GM19099 (cell line): ENCODE measurements around the gene DMPK.

Experiments used
- POLR2A ChIP-seq: IDR thresholded peaks from 3 replicates; pipeline ENCODE4 v1.6.1; 2011; ENCODE audit warnings: low read depth; ENCODE audit not compliant: insufficient read length; ENCODE audit errors: extremely low read depth

DMPK gene

GRCh38 chr19:45782162-45782691 is at the start of gene DMPK:
DMPK (minus strand) TSS chr19:45782490; CDS start chr19:45782352, 138 bp downstream.
- TF ChIP-seq POLR2A = no peak

- TF ChIP-seq POLR2A = no peak
Observed at GRCh38 chr19:45828945-45829344, 46.7 kb upstream of the DMPK start.

- no peak for TF ChIP-seq POLR2A
Observed at GRCh38 chr19:45828523-45828922, 46.2 kb upstream of the DMPK start.

GRCh38 chr19:45827459-45828093 is 45.3 kb upstream of the DMPK start:
- no peak for TF ChIP-seq POLR2A

GRCh38 chr19:45826934-45827333 is 44.6 kb upstream of the DMPK start:
- no peak for TF ChIP-seq POLR2A

- TF ChIP-seq POLR2A = no peak
Observed at GRCh38 chr19:45825917-45826893, 43.9 kb upstream of the DMPK start.

GRCh38 chr19:45825263-45825605 is 42.9 kb upstream of the DMPK start:
- TF ChIP-seq POLR2A = no peak

GRCh38 chr19:45824531-45825262 is 42.4 kb upstream of the DMPK start:
- TF ChIP-seq POLR2A = no peak

GRCh38 chr19:45824041-45824471 is 41.8 kb upstream of the DMPK start:
- TF ChIP-seq POLR2A = no peak

GRCh38 chr19:45823182-45823581 is 40.9 kb upstream of the DMPK start:
- no peak for TF ChIP-seq POLR2A

- TF ChIP-seq POLR2A = no peak
Observed at GRCh38 chr19:45822716-45823115, 40.4 kb upstream of the DMPK start.

GRCh38 chr19:45821570-45821969 is 39.3 kb upstream of the DMPK start:
- no peak for TF ChIP-seq POLR2A

- TF ChIP-seq POLR2A = no peak
Observed at GRCh38 chr19:45821103-45821521, 38.8 kb upstream of the DMPK start.

GRCh38 chr19:45820413-45821102 is 38.3 kb upstream of the DMPK start:
- no peak for TF ChIP-seq POLR2A
